SIG-M5 treated with dmso at 0.1 percent for 504 hours (cell line): ENCODE results near the gene BNIP5.

Experiments
- DNase-seq: peaks from one replicate; lab custom pipeline; 2025; ENCODE audit not compliant: unreplicated experiment; lab: John Stamatoyannopoulos, UW

The BNIP5 gene

DNA sequence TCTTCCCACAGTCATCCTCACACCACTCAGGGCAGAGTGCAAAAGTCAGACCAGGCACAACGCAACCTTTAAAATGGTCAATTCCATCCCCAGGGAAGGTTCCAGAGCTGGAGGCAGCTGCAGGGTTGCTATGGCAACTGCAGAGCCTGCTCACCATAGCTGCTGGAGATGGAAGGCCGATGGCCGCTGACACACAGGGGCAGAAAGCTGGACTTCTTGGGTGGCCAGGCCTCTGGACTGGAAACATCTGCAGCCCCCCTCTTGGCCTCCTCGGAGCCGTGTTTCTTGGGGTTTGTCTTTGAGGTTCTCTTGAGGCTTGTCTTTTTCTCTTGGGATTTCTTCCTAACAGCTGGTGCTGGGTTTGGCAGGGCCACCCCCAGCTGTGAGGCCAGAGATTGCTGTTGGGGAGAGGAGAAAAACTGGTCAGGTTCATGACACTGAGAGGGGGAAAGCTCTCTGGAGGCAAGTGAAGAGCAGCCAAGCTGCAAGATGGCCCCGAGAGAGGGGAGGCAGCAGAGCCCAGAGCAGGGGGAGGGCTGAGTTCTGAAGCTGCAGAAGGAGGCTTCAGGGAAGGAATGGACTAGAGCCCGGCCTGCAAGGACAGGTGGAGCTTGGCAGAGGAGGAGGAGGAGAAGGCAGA is 10.2 kb downstream of the BNIP5 start:
- DNase-seq, result no peak

DNA sequence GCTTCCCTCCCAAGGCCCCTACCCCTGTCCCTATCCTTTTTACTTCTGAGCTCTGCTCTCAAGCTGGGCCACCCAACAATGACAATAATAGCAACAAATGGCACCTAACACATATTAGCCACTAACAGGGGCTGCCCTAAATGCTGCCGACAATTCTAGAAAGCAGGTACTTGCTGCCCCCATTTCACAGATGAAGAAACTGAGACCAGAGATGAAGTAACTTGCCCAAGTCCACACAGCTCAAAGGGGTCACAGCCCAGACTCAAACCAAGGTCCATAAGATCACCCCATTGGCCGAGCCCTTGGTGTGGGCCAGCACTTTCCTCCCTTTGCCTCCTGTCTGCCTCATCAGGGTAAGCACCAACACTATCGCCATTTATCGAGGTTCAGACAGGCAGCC is 12.0 kb downstream of the BNIP5 start:
- DNase-seq, result no peak

DNA sequence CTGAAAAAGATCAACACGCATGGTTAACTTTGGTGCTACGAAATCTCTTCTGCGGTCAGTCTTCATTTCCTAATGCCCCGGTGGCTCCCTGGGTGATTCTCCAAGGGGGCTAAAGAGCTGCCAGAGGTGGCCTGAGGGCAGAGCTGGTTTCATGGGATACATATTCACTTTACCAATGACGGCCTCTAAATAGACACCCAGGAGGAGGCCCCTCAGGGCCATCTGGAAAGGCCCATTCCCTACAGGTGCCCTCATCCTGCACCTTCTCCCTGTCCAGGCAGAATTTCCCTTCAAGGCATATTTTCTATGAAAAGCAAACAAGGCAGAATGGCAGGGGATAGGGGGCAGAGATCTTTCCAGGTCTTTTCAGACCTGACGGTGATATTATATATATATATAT is 12.5 kb downstream of the BNIP5 start:
- DNase-seq, result no peak

GRCh38 chr6:36323062-36323461 is 13.6 kb downstream of the BNIP5 start:
- no peak for DNase-seq

DNA sequence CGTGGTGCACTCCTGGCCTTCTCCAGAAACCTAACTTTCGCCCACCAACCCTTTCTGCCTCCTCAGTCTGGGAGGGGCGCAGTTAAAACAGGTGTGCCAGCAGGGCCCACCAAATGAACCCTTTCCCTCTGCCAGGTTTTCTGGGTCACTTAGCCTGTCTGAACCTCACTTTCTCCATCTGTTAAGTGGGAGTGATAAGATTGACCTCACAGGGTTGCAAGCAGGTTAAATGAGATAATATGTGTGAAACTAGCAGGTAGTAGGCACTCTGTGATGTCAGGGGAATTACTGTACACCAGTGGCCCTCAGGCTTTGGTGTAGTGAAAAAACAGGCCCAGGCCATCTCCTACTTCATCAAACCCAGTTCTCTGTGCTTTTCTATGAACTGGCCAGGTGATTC is 14.1 kb downstream of the BNIP5 start:
- DNase-seq, result no peak

- DNase-seq, result no peak
These were observed 16.2 kb downstream of the BNIP5 start for GRCh38 chr6:36320475-36320874.

DNA sequence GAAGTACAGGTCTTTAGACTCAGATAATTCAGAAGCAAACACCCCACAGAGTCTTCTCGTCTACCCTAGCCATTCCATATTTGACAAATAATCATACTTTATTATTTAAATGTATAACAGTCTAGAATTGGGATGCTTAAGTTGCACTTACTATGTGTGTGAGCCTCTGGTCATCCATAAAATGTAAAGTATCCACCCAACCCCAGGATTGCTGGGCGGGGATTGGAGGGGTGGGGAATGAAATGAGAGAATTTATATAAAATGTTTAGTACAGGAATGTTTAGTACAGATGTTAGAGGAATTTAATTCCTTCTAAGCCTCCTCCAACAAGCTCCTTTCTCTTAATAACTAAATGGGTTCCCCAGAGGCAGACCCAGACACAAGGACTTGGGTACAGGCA is 16.9 kb downstream of the BNIP5 start:
- DNase-seq, result no peak

DNA sequence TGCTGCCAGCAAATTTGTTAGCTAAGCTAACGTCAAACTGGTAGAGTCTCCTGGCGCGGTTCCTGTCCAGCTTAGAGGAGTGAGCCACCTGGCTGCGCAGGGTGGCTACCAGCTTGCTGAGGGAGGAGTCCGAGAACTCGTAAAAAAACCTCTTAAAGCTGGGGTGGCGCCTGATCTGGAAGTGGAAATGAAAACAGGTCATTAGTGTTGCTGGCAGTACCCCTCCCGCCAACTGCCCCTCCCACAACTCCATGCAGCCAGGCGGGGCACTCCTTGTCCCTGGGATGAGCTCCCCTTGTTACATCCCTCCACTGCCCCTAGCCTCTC is 17.3 kb downstream of the BNIP5 start:
- DNase-seq, result no peak

- no peak for DNase-seq
These were observed 17.8 kb downstream of the BNIP5 start for GRCh38 chr6:36318690-36319435.

GRCh38 chr6:36317623-36318022 is 19.1 kb downstream of the BNIP5 start:
- DNase-seq, result no peak

DNA sequence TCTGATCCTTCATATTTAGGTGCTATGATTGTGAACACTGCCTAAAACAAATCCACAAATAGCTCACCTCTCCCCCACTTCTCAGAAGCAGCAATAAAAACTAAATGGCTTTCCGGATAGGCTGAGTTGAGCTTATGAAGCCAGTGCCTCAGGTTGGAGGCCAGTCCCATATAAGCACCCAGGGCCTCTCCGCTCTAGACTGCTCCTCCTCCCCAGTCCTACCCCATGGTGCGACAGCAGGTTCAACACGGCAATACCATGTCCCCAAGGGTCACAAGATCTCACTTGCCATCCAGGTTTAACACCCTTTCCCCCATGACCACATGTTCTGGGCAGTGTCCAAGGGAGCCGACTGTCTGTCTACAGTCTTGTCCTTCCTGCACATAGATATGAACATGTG is 20.8 kb downstream of the BNIP5 start:
- DNase-seq, result no peak

GRCh38 chr6:36314221-36315014 is 22.3 kb downstream of the BNIP5 start:
- DNase-seq, result peak; percentile 32

GRCh38 chr6:36313649-36313936 is 23.1 kb downstream of the BNIP5 start:
- no peak for DNase-seq

DNA sequence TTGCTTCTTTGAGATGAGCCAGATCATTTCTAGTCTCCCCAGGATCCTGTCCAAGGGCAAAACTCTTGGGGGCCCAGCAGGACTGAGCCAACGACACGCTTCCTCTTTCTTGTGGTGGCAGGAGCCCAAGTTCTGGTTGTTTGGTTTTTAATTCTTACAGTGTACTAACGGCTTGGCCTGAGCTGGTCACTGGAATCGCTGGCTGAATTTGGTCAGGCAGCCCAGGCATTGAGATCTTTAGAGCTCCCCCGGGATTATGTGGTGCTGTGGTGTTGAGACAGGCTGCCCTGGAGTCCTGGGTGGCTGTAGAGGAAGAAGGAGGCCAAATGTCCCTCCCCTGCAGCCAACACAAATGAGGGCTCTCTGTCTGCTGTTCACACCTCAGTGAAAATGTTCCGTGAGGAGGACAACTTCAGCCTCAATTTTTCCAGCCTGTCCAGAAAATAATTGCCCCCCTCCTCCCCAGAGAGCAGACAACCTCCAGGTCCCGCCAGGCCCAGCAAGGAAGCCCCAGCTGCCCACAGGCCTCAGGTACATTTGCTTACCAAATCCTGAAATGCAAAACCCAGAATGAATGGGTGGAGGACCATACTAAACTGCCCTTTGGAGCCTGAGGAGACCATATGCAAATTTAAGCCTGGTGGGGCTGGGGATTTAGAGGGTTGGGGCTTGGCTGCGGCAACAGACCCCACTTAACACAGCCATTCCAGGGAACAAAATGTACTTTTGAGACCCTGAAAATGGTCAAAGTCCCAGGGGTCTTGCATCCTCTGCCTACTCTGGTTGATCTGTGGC is 23.6 kb downstream of the BNIP5 start:
- DNase-seq, result peak; percentile 78

DNA sequence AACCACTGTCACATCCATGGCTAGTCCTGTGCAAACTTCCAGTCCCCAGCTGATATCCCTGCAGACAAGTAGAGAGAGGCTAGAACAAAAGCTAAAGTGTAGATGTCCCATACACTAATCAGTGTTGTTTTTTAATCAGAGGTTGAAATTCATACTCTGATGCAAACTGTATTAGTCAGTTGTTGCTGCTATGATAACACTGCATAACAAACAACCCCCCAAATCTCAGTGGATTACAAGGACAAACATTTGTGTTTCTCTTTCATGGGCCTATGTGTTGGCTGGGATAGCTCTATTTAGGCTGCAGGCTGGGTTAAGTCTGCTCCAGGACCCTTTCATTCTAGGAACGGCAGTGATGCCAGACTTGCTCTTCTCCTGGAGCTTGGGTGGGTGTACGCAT is 26.8 kb downstream of the BNIP5 start:
- no peak for DNase-seq

DNA sequence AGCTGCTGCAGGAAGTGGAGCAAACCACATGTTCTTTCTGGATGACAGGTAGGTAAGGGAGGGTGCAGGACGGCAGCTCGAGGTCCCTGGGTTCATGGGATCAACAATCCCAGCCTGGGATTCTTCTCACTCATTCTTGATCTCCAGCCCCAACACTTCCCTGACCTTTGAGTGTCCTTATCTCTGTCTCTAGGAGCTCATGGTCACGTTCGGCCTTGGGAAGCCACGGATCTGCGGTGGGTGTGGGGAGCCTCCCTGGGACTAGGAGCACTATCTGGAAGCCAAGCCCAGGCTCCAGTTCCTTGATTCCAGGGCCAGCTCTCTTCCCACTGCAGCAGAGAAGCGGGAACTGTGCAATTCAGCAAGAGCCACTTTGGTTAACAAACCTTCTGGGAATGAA is 27.5 kb downstream of the BNIP5 start:
- no peak for DNase-seq

- no peak for DNase-seq
These were observed 28.2 kb downstream of the BNIP5 start for GRCh38 chr6:36308514-36308913.

- no peak for DNase-seq
These were observed 30.3 kb downstream of the BNIP5 start for GRCh38 chr6:36306375-36306774.

- DNase-seq, result no peak
These were observed 30.8 kb downstream of the BNIP5 start for GRCh38 chr6:36305885-36306284.

DNA sequence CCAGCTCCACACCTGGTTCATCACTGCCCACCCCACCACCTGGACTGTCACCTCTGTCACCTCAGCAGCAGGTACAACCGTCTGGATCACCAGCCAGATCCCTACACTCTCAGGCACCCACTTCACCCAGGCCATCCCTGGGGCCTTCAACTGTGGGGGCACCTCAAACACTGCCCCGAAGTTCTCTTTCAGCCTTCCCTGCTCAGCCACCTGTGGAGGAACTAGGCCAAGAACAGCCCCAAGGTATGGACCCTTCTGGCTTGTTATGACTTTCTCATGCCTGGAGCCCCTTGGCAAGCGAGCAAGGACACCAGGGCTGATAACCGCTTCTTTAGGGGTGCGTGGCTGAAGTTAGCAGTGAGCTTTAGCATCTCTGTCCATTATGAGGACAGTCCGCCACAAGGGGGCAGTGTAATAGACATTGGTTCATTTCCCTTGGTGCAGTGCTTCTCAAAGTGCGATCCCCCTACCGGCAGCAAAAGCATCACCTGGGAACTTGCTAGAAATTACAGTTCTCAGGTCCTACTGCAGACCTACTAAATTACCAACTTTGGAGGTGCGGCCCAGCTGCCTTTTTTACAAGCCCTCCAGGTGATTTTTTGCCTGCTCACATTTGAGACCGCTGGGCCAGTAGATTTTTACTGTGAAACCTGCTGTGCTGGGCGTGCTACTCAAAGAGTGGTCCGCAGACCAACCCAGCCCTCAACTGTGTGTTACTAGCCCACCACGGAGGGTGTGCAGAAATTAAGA is 34.3 kb downstream of the BNIP5 start:
- peak; percentile 88 for DNase-seq

DNA sequence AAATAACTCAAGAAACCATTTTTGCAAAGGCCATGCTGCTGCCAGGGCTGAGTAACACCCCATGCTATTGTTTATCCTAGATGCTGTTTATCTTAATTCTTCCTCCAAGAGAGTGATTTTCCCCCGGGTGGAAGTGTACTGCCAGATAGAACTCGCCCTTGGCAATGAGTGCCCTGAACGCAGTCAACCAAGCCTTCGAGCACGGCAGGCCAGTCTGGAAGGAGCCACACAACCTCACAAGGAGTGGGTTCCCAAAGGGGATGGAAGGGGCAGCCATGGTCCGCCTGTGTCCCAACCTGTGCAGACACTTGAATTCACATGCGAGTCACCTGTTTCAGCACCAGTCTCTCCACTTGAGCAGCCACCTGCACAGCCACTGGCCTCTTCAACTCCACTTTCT is 34.9 kb downstream of the BNIP5 start:
- DNase-seq, result no peak
